ENCODE results near the gene SLC44A1. TPM values are rescaled to one million over a fixed set of nuclear protein-coding genes. Genes with fewer than 3 reads are reported as not detected.

The SLC44A1 gene
- total RNA-seq, 1 donor: 60.5 TPM

DNA sequence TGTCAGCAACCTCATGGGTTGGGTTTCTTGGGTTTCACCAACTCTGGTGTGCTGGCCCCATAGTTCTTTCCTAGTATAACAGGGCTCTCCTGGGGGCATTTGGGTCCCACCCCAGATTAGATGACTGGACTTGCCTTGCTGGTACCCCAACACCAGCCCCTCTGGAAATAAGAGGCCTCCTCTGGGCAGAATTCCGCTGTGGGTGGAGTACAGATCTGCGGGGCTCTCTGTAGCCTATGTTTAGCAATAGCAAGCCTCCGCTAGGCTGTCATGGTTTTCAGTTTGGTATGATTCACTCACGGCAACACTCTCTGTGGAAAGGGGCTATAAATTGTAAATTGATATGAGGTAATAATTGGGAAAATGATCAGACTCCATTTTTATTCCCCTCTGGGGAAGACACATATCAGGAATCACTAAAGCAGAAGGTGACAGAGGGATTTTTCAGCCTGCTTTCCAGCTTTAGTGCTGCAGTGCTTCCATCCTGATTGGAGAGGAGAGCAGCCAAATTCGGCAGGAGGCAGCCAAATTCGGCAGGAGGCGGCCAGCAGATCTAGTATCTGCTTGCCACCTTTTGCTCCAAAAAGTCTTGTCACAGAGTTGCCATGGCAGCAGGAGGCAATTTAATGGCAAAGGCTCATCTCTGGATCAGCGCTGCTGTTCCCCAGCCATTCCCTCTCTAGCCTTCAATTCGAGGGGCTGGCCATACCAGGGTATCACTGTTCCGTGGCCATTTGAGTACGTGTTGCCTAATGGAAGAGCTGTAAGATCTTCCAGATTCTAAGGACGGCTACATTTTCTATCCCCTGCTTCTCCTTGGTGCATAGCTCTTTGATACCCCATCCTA lies 84.6 kb downstream of the SLC44A1 start:
- TF ChIP-seq, protein P1, sequence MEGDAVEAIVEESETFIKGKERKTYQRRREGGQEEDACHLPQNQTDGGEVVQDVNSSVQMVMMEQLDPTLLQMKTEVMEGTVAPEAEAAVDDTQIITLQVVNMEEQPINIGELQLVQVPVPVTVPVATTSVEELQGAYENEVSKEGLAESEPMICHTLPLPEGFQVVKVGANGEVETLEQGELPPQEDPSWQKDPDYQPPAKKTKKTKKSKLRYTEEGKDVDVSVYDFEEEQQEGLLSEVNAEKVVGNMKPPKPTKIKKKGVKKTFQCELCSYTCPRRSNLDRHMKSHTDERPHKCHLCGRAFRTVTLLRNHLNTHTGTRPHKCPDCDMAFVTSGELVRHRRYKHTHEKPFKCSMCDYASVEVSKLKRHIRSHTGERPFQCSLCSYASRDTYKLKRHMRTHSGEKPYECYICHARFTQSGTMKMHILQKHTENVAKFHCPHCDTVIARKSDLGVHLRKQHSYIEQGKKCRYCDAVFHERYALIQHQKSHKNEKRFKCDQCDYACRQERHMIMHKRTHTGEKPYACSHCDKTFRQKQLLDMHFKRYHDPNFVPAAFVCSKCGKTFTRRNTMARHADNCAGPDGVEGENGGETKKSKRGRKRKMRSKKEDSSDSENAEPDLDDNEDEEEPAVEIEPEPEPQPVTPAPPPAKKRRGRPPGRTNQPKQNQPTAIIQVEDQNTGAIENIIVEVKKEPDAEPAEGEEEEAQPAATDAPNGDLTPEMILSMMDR (IDR thresholded peaks at IDR 0.05; ENCODE audit: insufficient read depth, low read length): no peak
- peak; percentile 12 for DNase-seq (ENCODE audit: low read depth)
- H3K4me3 ChIP-seq (ENCODE audit: low read depth, low read length): no peak overlapping the region

DNA sequence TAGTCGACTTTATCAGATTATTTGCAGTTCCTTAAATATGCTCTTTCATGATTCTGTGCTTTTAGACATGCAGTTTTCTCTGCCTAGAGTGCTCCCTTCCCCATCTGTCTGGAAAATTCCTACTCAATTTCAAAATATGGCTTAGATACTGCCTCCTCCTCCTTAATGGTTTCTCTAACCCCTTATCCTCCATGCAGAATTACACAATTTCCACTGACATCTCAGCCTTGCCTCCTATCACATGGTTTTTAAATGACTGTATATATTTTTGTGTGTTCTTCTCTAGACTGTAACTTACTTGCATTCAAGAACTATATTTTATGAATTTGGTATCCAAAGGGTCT lies 85.2 kb downstream of the SLC44A1 start:
- TF ChIP-seq, protein P1 (IDR thresholded peaks at IDR 0.05; ENCODE audit: insufficient read depth, low read length): no peak
- DNase-seq (ENCODE audit: low read depth): peak; percentile 44
- no peak overlapping the region for H3K4me3 ChIP-seq (ENCODE audit: low read depth, low read length)

GRCh38 chr9:105330201-105330600 lies 85.8 kb downstream of the SLC44A1 start:
- no peak overlapping the region for H3K4me3 ChIP-seq (ENCODE audit: low read depth, low read length)
- TF ChIP-seq, protein P1 (IDR thresholded peaks at IDR 0.05; ENCODE audit: insufficient read depth, low read length): no peak
- peak; percentile 15 for DNase-seq (ENCODE audit: low read depth)

- DNase-seq (ENCODE audit: low read depth): no peak
- H3K4me3 ChIP-seq (ENCODE audit: low read depth, low read length): no peak overlapping the region
- TF ChIP-seq, protein P1 (IDR thresholded peaks at IDR 0.05; ENCODE audit: insufficient read depth, low read length): no peak
Measured at GRCh38 chr9:105330755-105331154, 86.3 kb downstream of the SLC44A1 start.

DNA sequence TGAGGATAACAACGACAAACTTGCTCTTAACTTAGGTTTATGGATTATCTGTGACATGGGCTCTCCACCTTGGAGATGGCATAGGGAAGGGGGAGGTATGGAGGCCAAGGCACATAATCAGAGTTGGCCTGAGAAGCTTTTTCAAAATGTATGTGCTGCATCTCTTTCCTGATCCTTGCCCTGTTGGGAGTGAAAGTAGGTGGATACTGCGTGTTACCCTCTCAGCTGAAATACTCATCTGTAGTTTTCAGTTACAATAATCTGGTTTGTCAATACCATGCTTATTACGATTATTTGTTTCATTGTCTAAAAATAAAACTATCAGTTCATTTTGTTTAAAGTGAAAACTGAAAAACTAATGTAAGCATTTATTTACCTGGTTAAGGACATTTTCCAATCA lies 86.7 kb downstream of the SLC44A1 start:
- TF ChIP-seq, protein P1 (IDR thresholded peaks at IDR 0.05; ENCODE audit: insufficient read depth, low read length): no peak
- no peak for DNase-seq (ENCODE audit: low read depth)
- no peak overlapping the region for H3K4me3 ChIP-seq (ENCODE audit: low read depth, low read length)

DNA sequence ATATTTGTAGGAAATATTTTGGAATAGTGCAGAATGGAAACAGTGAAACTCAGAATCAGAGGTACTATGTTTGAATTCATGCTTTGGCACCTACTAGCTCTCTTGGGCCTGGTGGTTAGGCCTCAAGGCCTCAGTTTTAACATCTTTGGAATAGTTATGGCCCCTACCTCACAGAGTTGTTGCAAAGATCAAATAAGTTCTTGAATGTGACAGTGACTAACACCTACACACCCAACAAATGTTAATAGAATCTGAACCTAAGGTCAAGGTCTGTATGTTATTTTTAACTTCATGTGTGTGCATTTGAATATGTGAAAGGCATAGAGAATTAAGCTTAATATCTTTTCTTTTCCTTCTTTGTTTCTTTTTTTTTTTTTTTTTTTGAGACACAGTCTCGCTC lies 87.3 kb downstream of the SLC44A1 start:
- H3K4me3 ChIP-seq (ENCODE audit: low read depth, low read length): no peak overlapping the region
- TF ChIP-seq, protein P1 (IDR thresholded peaks at IDR 0.05; ENCODE audit: insufficient read depth, low read length): no peak
- DNase-seq (ENCODE audit: low read depth): no peak

Measured in fibroblast of the aortic adventitia (primary cell).